Body of pancreas (tissue), 4 donors: Measurements from ENCODE around the gene TMX2. TPM values are rescaled to one million over a fixed set of nuclear protein-coding genes. Genes with fewer than 3 reads are reported as not detected.

ENCODE experiments used
- ATAC-seq: fragments of 150-250 bp; one replicate; pipeline ENCODE4 v1.9.1; 2016
- DNase-seq, 4 donors: peaks; one replicate each; pipeline ENCODE4 v3.0.0-alpha.2; 2019
- H3K27ac ChIP-seq, 4 donors: fragments of 200-600 bp; sonication (generic); 1 replicate in 3 of 4; 2 replicates in 1 of 4; pipeline versions ENCODE4 v1.5.1 to v1.6.1; 2016 to 2019; ENCODE audit warnings: mild to moderate bottlenecking in 1 of 4, mixed read lengths in 1 of 4, moderate library complexity in 1 of 4
- H3K27me3 ChIP-seq, 2 donors: fragments of 200-600 bp; sonication (generic); one replicate each; pipeline ENCODE4 v1.6.0; 2016; ENCODE audit warnings: mild to moderate bottlenecking in 1 of 2
- H3K36me3 ChIP-seq, 2 donors: fragments of 200-600 bp; sonication (generic); replicated peaks in 1 of 2; 2 replicates each; pipeline ENCODE4 v1.5.1; 2016; ENCODE audit warnings: low read depth in 2 of 2; ENCODE audit not compliant: insufficient read depth in 1 of 2
- H3K4me1 ChIP-seq: fragments of 200-600 bp; sonication (generic); one replicate; pipeline ENCODE4 v1.6.0; 2016
- H3K4me3 ChIP-seq, 2 donors: fragments of 200-600 bp; sonication (generic); 1 replicate in 1 of 2; 2 replicates in 1 of 2; pipeline ENCODE4 v1.5.1; 2016 to 2019
- H3K9me3 ChIP-seq, 3 donors: fragments of 200-600 bp; sonication (generic); 1 replicate in 2 of 3; 2 replicates in 1 of 3; pipeline ENCODE4 v1.5.1; 2016
- CTCF ChIP-seq, 7 experiments: fragments of 450-650 bp in 4 of 7; fragments of 200-600 bp in 3 of 7; sonication (generic) in 3 of 7; IDR thresholded peaks; one replicate each; pipeline ENCODE4 v1.5.1; 2016 to 2019; ENCODE audit warnings: antibody characterized with exemption in 7 of 7
- POLR2A ChIP-seq, 3 donors: fragments of 450-650 bp; IDR thresholded peaks; one replicate each; pipeline ENCODE4 v1.6.1; 2016; ENCODE audit warnings: antibody characterized with exemption in 3 of 3, mild to moderate bottlenecking in 2 of 3
- WGBS, 2 donors: methylation state at CpG; one replicate each; pipeline ENCODE4 v1.1.5; 2017; 5-methylcytosine and 5-hydroxymethylcytosine counted together
- intact Hi-C: fragments of 100-400 bp; cut with DNase I; formaldehyde crosslinking; loops from one replicate; pipeline ENCODE4 v1.15.1; 2023
- total RNA-seq, 2 donors: library from RNA; depleted of rRNA; stranded (reverse); fragments of >200 nt; gene quantifications; one replicate each; pipeline ENCODE4 v1.1.0, GENCODE V29; 2016

TMX2 gene
- total RNA-seq, 2 donors from 2014 or later, result 32.9 to 46.8 TPM

GRCh38 chr11:57728829-57729228 lies 16.4 kb downstream of the TMX2 start:
- WGBS, 2 donors, result 80 to 81% methylated on average over 7 of the region's 7 CpGs
- no peak for ATAC-seq
- no peak for DNase-seq
- Histone ChIP-seq H3K36me3 (no peaks in the 10 kb centered on the region), H3K27me3 (no peaks in the 10 kb centered on the region), H3K4me3 (no peak overlapping the region), H3K4me1 (no peaks in the 10 kb centered on the region), H3K9me3 (no peaks in the 10 kb centered on the region), H3K27ac (no peak overlapping the region)
- intact Hi-C loops, result no loop called here
- no peak for TF ChIP-seq CTCF (IDR thresholded peaks at IDR 0.05)
- TF ChIP-seq POLR2A (IDR thresholded peaks at IDR 0.05), result no peak

- intact Hi-C loops, result no loop called here
- WGBS, 2 donors, result 92 to 96% methylated on average over 7 of the region's 7 CpGs
- H3K9me3 ChIP-seq, result no peaks in the 10 kb centered on the region
- H3K4me1 ChIP-seq, result no peaks in the 10 kb centered on the region
- H3K4me3 ChIP-seq, result no peak overlapping the region
- no peak for DNase-seq
- no peaks in the 10 kb centered on the region for H3K27me3 ChIP-seq
- no peak for TF ChIP-seq POLR2A (IDR thresholded peaks at IDR 0.05)
- no peak for TF ChIP-seq CTCF (IDR thresholded peaks at IDR 0.05)
- no peak overlapping the region for H3K27ac ChIP-seq
- no peak for ATAC-seq
- no peaks in the 10 kb centered on the region for H3K36me3 ChIP-seq
Measured at GRCh38 chr11:57729479-57729878, 17.1 kb downstream of the TMX2 start.

GRCh38 chr11:57732661-57733060 lies 20.3 kb downstream of the TMX2 start:
- ATAC-seq (no peak), DNase-seq (no peak)
- 95 to 100% methylated on average over 1 of the region's 1 CpG for WGBS, 2 donors
- Histone ChIP-seq H3K27ac (no peak overlapping the region), H3K9me3 (no peaks in the 10 kb centered on the region), H3K4me3 (no peak overlapping the region), H3K36me3 (no peaks in the 10 kb centered on the region), H3K27me3 (no peaks in the 10 kb centered on the region), H3K4me1 (no peaks in the 10 kb centered on the region)
- TF ChIP-seq POLR2A (IDR thresholded peaks at IDR 0.05) (no peak), CTCF (IDR thresholded peaks at IDR 0.05) (no peak)
- intact Hi-C loops, result no loop called here

- intact Hi-C loops, result no loop called here
- ATAC-seq (no peak), DNase-seq (no peak)
- no peaks in the 10 kb centered on the region for H3K36me3 ChIP-seq
- no peak overlapping the region for H3K27ac ChIP-seq
- no peaks in the 10 kb centered on the region for H3K27me3 ChIP-seq
- no peak overlapping the region for H3K4me3 ChIP-seq
- H3K4me1 ChIP-seq, result peaks cover 4% of the 10 kb centered on the region
- TF ChIP-seq CTCF (IDR thresholded peaks at IDR 0.05), result no peak
- TF ChIP-seq POLR2A (IDR thresholded peaks at IDR 0.05), result no peak
- H3K9me3 ChIP-seq, result no peaks in the 10 kb centered on the region
- 63 to 72% methylated on average over 3 of the region's 3 CpGs for WGBS, 2 donors
Measured at GRCh38 chr11:57735619-57736298, 23.4 kb downstream of the TMX2 start.
